ENCODE measurements around the gene JAK1.

- no peak for TF ChIP-seq POLR2A (IDR thresholded peaks at IDR 0.05)
- no peak for TF ChIP-seq CTCF (IDR thresholded peaks at IDR 0.05)
Observed at GRCh38 chr1:64834734-64835133, 131.6 kb downstream of the JAK1 start.
